IPS-18c (cell line): ENCODE measurements around the gene HMGCS2.

Experiments
- H3K4me3 ChIP-seq: 2 replicates; pipeline ENCODE4 v1.7.0; 2013; ENCODE audit warnings: low read depth, mild to moderate bottlenecking, low read length, moderate library complexity; ENCODE audit not compliant: insufficient read depth
- H3K9me3 ChIP-seq: one replicate; pipeline ENCODE4 v1.6.1; 2013; ENCODE audit warnings: mild to moderate bottlenecking, low read length, moderate library complexity; ENCODE audit not compliant: control insufficient read depth, insufficient read depth

The HMGCS2 gene

DNA sequence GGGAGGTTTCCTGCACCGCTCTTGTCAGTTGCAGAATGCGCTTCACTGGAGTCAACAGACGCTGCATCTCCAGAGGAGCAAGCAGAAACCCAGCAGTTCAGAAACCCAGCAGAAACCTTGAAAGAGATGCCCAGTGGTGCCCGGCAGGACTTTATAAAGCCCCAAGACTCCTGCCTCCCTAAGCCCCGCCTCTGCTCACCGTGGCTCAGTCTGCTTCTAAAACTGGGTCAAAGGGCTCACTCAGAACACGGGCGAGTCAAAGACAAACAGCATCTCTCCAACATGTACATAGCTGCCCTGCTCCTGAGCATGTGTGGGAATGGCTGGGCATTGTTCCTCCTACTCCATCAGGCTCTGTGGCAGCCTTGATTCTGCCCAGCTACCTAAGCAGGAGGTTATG, at the start of gene HMGCS2:
TSS of gene HMGCS2 (minus strand) at position 128 of the 400 bp plus-strand sequence. CDS start at position 67, 61 bp downstream.
- no peak within 1 kb of the TSS for H3K4me3 ChIP-seq

DNA sequence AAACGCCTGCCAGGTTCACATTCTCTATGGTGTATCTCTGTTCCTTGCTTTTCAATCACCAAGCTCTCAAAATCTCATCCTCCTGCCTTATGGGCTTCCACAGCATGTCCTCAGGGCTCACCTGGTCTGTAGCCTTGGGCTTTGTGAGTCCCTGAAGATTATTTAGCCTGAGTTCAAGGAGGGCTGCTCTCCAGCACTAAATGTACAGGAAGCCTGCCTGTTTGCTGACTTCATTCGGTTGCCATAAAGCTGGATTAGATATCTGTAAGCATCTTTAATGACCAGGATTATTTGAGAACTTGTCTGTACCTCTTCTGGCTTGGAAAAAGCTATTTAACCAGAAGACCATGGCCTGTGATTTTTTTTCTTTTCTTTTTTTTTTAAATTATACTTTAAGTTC, 49.5 kb upstream of the HMGCS2 start:
- Histone ChIP-seq H3K4me3 (no peak overlapping the region), H3K9me3 (no peaks in the 10 kb centered on the region)

More for the DNA sequence above, at the start of gene HMGCS2:
- no peaks in the 10 kb centered on the region for H3K9me3 ChIP-seq

DNA sequence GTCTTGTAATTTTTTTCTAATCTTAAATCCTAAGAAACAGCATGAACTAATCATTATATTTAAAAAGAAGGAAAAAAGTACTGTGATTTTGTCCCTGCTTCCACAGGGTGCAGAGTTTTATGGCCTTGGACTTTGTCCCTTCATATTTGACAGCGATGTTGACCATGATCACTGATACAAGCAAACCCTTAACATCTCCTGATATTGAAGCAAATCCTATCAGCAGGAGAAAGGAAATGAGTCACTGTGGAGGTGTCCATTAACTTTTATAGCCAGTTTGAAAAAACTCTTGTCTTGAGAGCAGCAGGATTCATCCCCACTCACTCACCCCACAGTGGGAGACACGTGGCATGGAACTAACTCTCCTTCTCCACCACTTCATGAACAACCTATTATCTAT, 47.7 kb upstream of the HMGCS2 start:
- Histone ChIP-seq H3K4me3 (no peak overlapping the region), H3K9me3 (no peaks in the 10 kb centered on the region)

DNA sequence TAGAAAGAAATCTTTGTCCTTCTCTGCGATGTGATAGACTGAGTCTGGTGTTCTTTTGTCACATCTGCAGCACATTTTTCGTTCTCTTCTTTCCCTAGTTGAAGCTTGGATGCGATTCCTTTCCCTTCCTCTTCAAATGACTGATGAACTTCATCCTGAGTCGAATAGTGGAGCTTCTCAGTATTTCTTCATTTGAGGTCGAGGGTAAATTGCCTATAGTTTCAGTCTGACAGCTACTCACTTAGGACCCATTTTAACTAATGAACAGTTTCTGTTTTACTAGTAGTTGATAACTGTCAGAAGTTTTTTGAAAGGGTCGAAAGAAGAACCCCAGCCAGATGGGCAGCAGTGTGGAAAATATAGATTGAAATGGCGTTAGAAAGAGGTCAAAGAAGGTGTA, 47.2 kb upstream of the HMGCS2 start:
- no peak overlapping the region for H3K4me3 ChIP-seq
- no peaks in the 10 kb centered on the region for H3K9me3 ChIP-seq

DNA sequence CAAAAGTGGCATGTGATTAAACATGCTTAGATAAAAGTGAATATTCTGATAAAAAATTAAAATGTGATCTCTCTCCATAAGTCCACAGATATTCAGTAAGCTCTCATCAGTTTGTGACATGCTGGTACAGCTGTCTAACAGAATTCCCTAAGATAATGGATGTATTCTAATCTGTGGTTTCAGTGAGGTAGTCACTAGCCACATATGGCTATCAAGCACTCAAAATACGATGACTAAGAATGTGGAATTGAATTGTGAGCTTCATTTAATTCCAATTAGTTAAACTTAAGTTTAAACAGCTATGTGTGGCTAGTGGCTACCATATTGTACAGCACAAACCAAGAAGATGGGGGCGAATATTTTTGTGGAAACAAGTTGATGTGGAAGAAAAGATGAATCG, 46.7 kb upstream of the HMGCS2 start:
- H3K9me3 ChIP-seq: no peaks in the 10 kb centered on the region
- no peak overlapping the region for H3K4me3 ChIP-seq

DNA sequence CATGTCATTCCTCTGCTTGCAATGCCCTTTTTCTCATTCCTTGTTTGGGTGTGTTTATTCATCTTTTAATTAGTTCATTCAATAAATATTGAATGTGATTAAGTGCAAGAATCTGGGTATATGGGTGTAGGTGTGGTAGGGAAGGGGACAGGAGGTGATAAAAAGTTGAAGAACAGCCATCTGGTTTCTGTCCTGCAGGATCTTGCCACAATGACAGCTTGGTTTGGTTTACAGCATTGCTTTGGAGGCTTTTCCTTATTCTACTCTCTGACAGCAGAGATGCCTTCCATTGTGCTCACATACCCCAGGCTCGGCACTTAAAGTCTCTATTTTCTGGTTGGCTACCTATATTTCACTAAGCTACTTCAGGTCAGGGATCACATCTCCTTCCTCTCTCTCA, 45.6 kb upstream of the HMGCS2 start:
- no peak overlapping the region for H3K4me3 ChIP-seq
- H3K9me3 ChIP-seq: no peaks in the 10 kb centered on the region

DNA sequence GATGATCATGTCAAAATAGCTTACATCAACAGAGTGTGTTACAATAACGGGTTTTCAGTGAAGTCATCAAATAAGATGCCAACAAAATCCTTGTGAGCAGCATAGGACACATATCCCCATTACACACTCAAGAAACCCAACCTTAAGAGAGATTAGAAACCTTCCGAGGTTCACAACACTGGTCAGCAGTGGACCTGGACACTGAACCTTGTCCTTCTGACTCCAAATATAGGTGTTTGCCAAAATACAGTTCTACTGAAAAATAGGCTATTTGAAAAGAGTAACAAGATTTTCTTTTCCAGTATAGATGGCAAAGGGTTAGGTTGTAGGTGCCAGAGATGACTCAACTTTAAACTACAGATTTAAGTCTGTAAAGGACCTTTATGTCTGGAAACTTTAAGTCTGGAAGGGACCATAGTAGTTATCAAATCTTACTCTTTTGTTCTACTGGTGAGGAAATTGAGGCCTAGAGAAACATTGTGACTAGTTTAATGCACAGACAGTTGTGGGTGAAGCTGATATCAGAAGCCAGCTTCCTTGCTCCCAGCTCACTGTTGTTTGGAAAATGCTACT, 43.4 kb upstream of the HMGCS2 start:
- H3K9me3 ChIP-seq: no peaks in the 10 kb centered on the region
- no peak overlapping the region for H3K4me3 ChIP-seq

DNA sequence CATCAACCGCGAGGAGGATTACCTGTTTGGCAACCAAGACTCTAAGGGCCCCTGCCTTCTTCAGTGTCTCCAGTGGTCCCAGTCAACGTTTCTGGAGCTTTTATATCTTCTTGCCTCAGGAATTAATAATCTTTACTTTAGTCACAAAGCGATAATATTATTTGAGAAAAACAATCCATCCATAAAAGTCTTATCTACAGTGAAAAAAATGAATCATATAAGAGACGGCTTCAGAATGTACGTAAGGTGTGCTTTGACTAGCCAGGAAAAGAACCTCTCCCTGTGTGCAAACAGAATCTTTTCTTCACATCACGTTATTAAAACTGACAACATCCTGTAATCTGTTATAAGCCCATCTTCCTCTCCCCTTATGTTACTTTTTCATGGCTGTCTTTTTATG, 42.7 kb upstream of the HMGCS2 start, which contains the start of gene REG4:
TSS of gene REG4 (minus strand) at position 74 of the 400 bp plus-strand sequence. CDS start 2,691 bp downstream, outside the sequence.
- Histone ChIP-seq H3K4me3 (no peak within 1 kb of the TSS), H3K9me3 (no peaks in the 10 kb centered on the region)

DNA sequence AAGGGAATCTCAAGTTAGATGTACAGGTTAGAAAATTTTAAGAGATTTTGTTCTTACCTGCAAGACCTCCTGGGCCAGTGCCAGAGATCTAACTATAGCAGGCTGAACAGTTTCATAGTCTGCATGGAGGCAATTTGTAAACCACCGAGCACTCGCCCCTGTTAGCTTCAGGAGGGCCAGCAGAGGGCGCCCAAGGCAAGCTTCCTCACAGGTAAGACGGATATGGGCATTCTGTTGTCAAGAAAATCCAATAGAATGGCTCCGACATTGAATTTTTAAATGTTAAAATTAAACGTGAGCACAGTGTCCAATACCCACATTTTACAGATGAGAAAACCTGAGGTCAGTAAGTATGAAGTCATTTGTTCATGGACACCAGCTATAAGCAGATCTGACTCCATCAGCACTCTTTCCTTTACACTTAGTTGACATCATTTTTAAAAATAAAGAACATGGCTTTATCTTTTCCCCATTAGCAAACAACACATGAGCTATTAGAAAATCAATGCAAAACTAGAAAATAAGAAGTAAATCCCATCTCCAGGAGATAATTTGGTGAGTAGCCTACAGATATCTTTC, 40.4 kb upstream of the HMGCS2 start:
- Histone ChIP-seq H3K4me3 (no peak overlapping the region), H3K9me3 (no peaks in the 10 kb centered on the region)

DNA sequence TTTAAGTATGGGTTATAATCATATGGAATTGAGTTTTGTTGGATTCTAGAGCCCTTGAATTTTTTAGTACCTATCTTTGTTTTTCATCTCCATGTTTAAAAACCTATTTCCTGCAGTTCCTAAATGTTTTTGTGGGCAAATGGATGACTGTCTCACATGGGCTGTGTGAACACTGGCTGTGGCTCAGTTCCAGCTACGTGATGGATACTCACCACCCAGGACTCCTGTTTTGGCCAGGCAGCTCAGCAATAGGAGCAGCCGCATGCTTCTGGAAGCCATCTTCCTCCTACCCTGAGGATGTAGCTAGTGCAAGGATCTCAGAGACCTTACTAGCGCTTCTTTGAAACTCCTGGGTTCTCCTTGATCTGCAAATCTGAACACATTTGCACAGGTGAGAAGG, 39.8 kb upstream of the HMGCS2 start:
- no peak overlapping the region for H3K4me3 ChIP-seq
- no peaks in the 10 kb centered on the region for H3K9me3 ChIP-seq

DNA sequence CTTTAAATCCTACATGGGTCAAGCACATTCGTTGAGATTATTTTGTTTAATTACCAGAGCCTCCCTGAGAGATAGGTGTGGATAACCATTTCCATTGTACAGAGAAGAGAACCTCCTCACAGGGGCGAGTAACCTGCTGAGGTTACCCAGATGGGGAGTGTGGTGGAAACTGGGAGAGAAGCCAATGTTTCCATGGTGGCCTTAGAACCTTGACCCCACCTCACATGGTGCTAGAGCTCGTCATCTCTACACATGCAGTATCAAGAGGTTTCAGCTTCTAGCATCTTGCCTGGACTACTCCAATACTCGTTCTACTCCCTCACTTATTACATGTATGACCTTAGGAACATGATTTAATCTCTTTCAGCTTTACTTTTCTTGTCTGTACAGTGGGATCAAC, 37.8 kb upstream of the HMGCS2 start:
- H3K9me3 ChIP-seq: peaks cover 2% of the 10 kb centered on the region
- H3K4me3 ChIP-seq: no peak overlapping the region

DNA sequence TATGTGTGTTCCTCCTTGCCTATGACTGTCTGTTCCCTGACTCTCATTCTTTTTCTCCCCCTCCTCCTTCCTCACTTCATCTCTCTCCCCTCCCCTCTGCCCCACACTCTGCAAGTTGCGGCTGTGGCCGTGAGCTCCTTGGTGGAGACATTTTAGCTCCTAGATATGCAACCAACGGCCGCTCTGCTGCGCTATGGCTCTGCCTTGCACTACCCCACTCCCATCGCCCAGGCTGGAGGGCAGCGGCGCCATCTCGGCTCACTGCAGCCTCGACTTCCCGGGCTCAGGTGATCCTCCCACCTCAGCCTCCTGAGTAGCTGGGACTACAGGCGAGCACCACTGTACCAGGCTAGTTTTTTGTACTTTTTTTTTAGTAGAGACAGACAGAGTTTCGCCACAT, 37.0 kb upstream of the HMGCS2 start:
- Histone ChIP-seq H3K4me3 (no peak overlapping the region), H3K9me3 (peaks cover 2% of the 10 kb centered on the region)

DNA sequence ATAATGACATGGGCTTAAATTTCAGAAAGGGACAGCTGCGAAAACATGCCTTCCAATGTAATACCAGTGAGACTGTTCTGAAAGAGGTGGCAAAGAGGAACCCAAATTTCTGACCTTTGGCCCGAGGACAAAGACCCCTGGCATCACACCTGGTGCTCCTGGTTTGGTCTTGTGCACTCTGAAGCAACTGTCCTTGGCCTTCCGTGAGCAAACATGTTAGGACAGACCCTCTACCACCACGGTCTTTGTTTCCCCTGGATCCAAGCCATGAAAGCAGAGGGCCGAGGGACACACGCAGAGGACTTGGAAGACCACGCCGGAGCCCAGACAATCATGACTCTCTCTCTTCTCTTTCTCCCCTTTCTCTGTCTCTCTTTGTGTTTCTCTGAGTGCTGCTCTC, 36.5 kb upstream of the HMGCS2 start:
- peaks cover 2% of the 10 kb centered on the region for H3K9me3 ChIP-seq
- no peak overlapping the region for H3K4me3 ChIP-seq

DNA sequence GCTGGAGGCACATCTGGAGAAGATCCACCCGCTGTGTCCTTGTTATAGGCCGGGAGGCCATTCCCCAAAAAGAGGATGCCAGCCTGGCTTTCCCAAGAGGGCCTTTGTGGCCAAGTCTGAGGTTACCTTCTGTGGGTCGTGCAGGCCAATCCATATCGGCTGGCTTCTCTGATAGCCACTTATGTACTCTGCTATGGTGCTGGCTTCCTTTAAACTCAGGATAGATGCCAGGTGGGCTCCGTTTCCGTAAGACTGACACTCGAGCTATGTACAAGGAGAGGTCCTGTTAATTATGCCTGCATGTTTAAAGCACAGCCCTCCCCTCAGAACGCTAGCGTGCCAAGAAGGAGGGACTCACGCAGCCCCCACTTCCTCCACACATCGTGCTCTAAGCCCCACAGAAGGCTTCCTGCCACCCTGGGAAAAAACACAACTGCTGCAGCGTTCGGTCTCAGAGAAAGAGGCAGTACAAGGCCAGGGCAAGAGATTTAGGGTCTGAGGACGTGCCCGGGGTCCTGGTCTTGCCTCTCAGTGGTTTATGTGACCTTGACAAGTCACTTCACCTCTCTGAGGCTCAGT, 31.0 kb upstream of the HMGCS2 start:
- no peak overlapping the region for H3K4me3 ChIP-seq
- peaks cover 2% of the 10 kb centered on the region for H3K9me3 ChIP-seq

DNA sequence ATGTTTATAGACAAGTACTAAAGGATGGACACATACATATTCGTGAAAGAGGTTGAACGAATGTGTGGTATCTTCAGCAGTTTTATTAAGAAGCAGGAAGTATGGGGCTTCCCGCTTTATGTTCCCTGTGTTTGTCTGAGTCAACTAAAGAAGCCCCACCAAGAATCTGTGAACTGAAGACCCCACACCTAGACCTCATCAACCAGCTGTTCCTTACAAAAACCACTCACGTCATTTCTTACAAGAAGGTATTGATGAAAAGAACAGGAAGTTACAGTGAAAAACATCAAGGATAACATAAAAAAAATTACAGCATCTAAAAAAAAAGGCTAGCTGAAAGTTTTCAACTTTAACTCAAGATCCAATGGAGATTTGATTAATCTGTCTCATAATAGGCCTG, 30.3 kb upstream of the HMGCS2 start:
- Histone ChIP-seq H3K9me3 (peaks cover 2% of the 10 kb centered on the region), H3K4me3 (no peak overlapping the region)

DNA sequence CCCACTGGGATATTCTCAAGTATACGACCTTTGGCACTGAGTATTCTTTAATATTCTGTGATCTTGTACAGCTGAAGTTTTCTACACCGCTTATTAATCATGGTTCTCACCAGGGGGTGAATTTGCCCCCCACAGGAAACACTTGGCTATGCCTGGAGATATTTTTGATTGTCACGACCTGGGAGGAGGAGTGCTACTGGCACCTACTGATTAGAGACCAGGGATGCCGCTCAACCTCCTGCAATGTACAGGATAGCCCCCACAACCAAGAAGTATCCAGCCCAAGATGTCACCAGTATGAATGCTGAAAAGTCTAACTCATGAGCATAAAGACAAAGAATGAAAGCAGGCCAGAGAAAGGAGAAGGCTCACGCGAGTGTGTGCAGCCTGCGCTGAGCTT, 28.9 kb upstream of the HMGCS2 start:
- H3K9me3 ChIP-seq: no peaks in the 10 kb centered on the region
- H3K4me3 ChIP-seq: no peak overlapping the region

DNA sequence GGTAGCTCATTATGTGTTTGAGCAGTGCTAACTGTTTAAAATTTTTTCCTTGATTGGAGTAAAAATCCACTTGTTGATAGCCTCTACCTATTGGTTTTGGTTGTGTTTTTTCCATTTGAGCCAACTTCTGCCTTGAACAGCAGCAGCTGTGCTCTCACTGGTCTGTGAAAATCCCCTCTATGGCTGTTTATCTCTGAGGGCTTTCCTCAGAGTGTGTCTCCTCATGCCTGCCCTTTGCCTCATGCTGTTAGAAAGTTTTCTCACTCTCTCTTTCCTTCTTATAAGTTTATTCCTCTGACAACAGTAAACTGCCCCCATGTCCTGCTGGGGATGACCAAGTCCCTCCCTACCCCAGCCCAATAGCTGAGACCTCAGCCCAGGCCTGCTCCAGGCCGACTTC, 28.5 kb upstream of the HMGCS2 start:
- H3K4me3 ChIP-seq: no peak overlapping the region
- H3K9me3 ChIP-seq: no peaks in the 10 kb centered on the region

DNA sequence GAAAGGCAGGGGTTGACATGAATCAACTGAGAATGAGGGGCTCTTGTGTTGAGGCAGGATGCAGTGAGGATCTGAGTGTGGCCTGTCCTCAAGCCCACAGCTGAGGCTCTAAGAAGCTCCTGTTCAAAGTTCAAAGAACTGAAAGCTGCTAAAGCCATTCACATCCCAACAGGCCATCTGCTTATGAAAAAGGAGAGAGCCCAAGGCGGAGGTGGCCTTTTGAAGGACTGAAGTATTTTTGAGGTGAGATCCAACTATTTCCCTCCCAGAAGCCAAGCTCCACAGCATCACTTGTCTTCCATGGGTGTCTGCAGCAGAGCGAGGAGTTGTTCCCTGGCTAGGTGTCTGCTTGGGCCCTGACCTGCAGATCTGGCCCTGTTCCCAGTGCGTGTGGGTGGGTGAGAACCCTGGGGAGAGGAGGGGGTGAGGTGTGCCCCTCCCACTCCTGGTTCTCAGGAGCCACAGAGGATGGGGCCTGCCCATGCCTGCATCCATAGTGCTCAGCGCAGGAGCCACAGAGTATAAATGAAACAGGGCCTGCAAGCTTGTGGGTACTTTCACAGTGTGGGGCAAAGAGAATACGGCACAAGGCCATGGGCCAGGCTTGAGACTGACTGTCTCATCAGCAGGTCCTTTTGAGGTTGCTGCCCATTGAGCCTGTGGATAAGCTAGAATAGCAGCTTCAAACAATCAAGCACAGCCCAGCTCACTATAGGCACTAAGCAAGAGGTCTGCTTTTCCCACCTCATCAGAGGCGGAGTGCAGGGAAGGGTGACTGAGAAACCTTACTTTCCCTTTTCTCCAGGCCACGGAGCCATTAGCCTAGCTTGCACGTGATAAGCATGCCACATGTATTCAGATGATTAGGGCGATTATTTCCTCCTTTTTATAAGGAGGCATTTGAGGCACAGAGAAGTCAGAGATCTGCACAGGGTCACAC, 26.8 kb upstream of the HMGCS2 start:
- H3K9me3 ChIP-seq: no peaks in the 10 kb centered on the region
- no peak overlapping the region for H3K4me3 ChIP-seq
